Mesothelial cell of epicardium (in vitro differentiated cells): ENCODE measurements around the gene FMNL2. TPM values are rescaled to one million over a fixed set of nuclear protein-coding genes. Genes with fewer than 3 reads are reported as not detected.

Experiments used
- DNase-seq, 2 experiments: peaks; one replicate each; pipeline ENCODE4 v3.0.0; 2021; ENCODE audit warnings: low spot score in 2 of 2; ENCODE audit not compliant: unreplicated experiment in 2 of 2
- H3K27ac Mint-ChIP-seq: 2 replicates; pipeline ENCODE4 v1.8.0; 2021; ENCODE audit warnings: mixed read lengths
- H3K27me3 Mint-ChIP-seq: 2 replicates; pipeline ENCODE4 v1.8.0; 2021; ENCODE audit warnings: low read depth, mixed read lengths
- H3K36me3 Mint-ChIP-seq: 2 replicates; pipeline ENCODE4 v1.8.0; 2021; ENCODE audit warnings: mixed read lengths
- H3K4me1 Mint-ChIP-seq: 2 replicates; pipeline ENCODE4 v1.8.0; 2021; ENCODE audit warnings: mixed read lengths
- H3K4me3 Mint-ChIP-seq: 2 replicates; pipeline ENCODE4 v1.8.0; 2021; ENCODE audit warnings: mild to moderate bottlenecking, moderate library complexity, mixed read lengths
- H3K9me3 Mint-ChIP-seq: 2 replicates; pipeline ENCODE4 v1.8.0; 2021; ENCODE audit warnings: mixed read lengths
- total RNA-seq: library from RNA; stranded (reverse); gene quantifications from 3 replicates; pipeline ENCODE4 v1.2.1, GENCODE V29; 2021
- TF ChIP-seq, protein P1 (sequence below): fragments of 200-600 bp; sonication (generic); IDR thresholded peaks from one replicate; pipeline ENCODE4 v1.5.0; 2021; ENCODE audit warnings: antibody characterized with exemption; ENCODE audit not compliant: unreplicated experiment

The FMNL2 gene
- total RNA-seq, 1 donor from 2014 or later = 52.6 TPM

DNA sequence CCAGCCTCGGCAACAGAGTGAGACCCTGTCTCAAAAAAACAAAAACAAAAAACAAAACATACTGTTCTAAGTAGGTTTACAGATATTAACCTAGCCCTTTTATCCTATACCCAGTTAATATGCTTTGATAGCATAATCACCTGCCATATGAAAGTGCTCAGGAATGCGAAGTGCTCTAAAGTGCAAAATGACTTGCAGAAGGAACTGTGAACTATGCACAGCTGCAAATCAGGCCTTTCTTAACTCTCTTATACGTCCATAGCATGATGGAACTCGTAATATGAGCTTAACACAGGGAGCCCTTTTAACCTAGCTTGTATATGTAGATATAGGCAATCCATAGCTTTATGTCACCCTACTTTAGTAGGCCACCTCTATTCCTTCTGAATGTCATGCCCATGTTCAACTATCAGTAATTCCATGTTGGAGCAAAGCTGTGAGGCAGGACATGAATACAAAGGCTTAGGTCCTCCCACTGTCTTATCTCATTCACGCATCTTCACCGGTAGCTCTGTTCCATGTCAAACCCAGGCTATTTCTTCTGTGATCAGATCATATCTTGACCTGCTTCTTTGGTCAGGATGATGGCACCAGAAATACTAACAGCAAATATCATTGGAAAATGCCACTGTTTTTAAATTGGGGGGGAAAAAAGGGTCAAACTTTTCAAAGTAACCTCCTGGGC, 309.4 kb downstream of the FMNL2 start:
- Mint-ChIP-seq H3K4me1 (peaks cover 12% of the 10 kb centered on the region), H3K4me3 (no peak overlapping the region), H3K9me3 (no peaks in the 10 kb centered on the region), H3K27ac (no peak overlapping the region), H3K27me3 (no peaks in the 10 kb centered on the region), H3K36me3 (peaks cover 34% of the 10 kb centered on the region)
- DNase-seq = no peak
- TF ChIP-seq, protein P1, sequence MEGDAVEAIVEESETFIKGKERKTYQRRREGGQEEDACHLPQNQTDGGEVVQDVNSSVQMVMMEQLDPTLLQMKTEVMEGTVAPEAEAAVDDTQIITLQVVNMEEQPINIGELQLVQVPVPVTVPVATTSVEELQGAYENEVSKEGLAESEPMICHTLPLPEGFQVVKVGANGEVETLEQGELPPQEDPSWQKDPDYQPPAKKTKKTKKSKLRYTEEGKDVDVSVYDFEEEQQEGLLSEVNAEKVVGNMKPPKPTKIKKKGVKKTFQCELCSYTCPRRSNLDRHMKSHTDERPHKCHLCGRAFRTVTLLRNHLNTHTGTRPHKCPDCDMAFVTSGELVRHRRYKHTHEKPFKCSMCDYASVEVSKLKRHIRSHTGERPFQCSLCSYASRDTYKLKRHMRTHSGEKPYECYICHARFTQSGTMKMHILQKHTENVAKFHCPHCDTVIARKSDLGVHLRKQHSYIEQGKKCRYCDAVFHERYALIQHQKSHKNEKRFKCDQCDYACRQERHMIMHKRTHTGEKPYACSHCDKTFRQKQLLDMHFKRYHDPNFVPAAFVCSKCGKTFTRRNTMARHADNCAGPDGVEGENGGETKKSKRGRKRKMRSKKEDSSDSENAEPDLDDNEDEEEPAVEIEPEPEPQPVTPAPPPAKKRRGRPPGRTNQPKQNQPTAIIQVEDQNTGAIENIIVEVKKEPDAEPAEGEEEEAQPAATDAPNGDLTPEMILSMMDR = no peak

DNA sequence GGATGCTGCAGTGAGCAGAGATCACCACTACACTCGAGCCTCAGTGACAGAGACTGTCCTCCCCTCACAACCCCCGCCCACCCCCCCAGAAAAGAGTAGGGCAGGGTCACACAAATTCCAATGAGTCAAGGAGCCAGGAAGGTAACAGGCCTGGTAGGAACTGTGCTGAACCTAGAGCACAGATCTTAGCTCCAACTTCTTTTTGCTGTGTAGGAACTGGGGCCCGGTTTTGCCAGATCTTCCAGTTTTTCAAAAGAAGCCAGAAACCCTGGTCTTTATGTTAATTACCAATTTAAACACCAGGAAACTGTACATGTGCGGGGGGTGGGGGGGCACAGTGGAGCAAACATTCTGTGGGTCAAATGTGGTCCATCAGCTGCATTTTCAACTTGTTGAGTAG, 311.3 kb downstream of the FMNL2 start:
- peak overlapping the region; percentile 8 for H3K27ac Mint-ChIP-seq
- H3K4me1 Mint-ChIP-seq = peaks cover 12% of the 10 kb centered on the region

DNA sequence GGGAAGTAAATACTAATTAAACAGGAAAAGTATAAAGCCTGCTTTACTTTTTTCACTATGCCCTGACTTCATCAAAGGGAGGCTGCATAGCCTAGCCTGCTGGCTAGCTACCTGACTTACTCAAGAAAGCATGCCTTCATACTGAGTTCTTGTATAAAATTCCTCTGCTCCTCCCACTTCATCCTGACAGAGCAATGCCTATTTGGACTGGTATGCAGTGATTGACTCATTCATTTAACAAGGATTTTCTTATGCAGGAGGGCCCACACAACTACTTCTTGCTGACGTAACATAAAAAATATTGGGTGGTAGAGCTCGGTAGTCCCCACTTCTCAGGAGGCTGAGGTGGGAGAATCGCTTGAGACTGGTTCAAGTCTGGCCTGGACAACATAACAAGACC, 311.8 kb downstream of the FMNL2 start:
- no peak overlapping the region for H3K4me3 Mint-ChIP-seq
- TF ChIP-seq, protein P1 = no peak
- H3K27me3 Mint-ChIP-seq = no peaks in the 10 kb centered on the region
- no peaks in the 10 kb centered on the region for H3K9me3 Mint-ChIP-seq
- H3K36me3 Mint-ChIP-seq = peaks cover 17% of the 10 kb centered on the region
- peak overlapping the region; percentile 59 for H3K27ac Mint-ChIP-seq
- H3K4me1 Mint-ChIP-seq = peaks cover 12% of the 10 kb centered on the region
- no peak for DNase-seq

More for the DNA sequence above, 311.3 kb downstream of the FMNL2 start:
- no peak overlapping the region for H3K4me3 Mint-ChIP-seq
- no peak for DNase-seq
- H3K27me3 Mint-ChIP-seq = no peaks in the 10 kb centered on the region
- no peaks in the 10 kb centered on the region for H3K9me3 Mint-ChIP-seq
- H3K36me3 Mint-ChIP-seq = peaks cover 22% of the 10 kb centered on the region
- TF ChIP-seq, protein P1 = no peak

DNA sequence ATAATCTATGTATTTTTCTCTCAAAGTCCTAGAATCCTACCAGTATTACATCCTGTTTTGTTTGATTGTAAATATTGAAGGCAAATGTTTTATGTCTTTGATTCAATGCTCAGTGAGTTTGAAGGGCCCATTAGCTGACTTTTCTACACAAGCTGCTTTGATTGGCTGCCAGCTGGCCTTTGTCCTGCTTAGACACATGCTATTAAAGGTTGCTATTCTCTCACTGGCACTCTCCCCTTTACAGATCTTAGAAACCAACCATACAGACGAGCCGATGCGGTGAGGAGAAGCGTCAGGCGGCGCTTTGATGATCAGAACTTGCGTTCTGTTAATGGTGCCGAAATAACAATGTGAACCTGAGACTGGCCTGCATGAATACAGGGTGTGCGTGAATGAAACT, 312.6 kb downstream of the FMNL2 start:
- Mint-ChIP-seq H3K9me3 (no peaks in the 10 kb centered on the region), H3K4me3 (no peak overlapping the region)

GRCh38 chr2:152648336-152648735, 313.4 kb downstream of the FMNL2 start:
- H3K27ac Mint-ChIP-seq = no peak overlapping the region
- no peaks in the 10 kb centered on the region for H3K27me3 Mint-ChIP-seq
- TF ChIP-seq, protein P1 = peak; percentile 41
- H3K4me1 Mint-ChIP-seq = peaks cover 12% of the 10 kb centered on the region
- H3K4me3 Mint-ChIP-seq = no peak overlapping the region
- peaks cover 9% of the 10 kb centered on the region for H3K36me3 Mint-ChIP-seq
- no peaks in the 10 kb centered on the region for H3K9me3 Mint-ChIP-seq
- no peak for DNase-seq

More for the DNA sequence above, 312.6 kb downstream of the FMNL2 start:
- Mint-ChIP-seq H3K36me3 (peaks cover 14% of the 10 kb centered on the region), H3K27me3 (no peaks in the 10 kb centered on the region), H3K27ac (peak overlapping the region; percentile 59), H3K4me1 (peaks cover 12% of the 10 kb centered on the region)
- DNase-seq = no peak
- TF ChIP-seq, protein P1 = no peak
